NB4 (cell line): ENCODE results near the gene SLF2.

Experiments used
- DNase-seq: peaks from one replicate; pipeline ENCODE4 v3.0.0; 2010; ENCODE audit warnings: low read depth
- H3K4me3 ChIP-seq: one replicate; pipeline ENCODE4 v1.5.1; 2011; ENCODE audit warnings: mild to moderate bottlenecking, low read depth, low read length, moderate library complexity
- MAX ChIP-seq: IDR thresholded peaks from 2 replicates; pipeline ENCODE4 v1.6.1; 2011; ENCODE audit warnings: low read depth, low read length
- MYC ChIP-seq: IDR thresholded peaks from 2 replicates; pipeline ENCODE4 v1.6.1; 2011; ENCODE audit warnings: low read depth, low read length
- POLR2A ChIP-seq: IDR thresholded peaks from 2 replicates; pipeline ENCODE4 v1.6.1; 2011; ENCODE audit warnings: mild to moderate bottlenecking; ENCODE audit not compliant: insufficient read length; ENCODE audit errors: extremely low read depth
- TF ChIP-seq, protein P1 (sequence below): IDR thresholded peaks from one replicate; pipeline ENCODE4 v1.5.1; 2012; ENCODE audit warnings: low read depth, low read length

SLF2 gene

GRCh38 chr10:100896876-100897461, 15.8 kb upstream of the SLF2 start:
- DNase-seq = no peak
- no peak overlapping the region for H3K4me3 ChIP-seq
- TF ChIP-seq, protein P1, sequence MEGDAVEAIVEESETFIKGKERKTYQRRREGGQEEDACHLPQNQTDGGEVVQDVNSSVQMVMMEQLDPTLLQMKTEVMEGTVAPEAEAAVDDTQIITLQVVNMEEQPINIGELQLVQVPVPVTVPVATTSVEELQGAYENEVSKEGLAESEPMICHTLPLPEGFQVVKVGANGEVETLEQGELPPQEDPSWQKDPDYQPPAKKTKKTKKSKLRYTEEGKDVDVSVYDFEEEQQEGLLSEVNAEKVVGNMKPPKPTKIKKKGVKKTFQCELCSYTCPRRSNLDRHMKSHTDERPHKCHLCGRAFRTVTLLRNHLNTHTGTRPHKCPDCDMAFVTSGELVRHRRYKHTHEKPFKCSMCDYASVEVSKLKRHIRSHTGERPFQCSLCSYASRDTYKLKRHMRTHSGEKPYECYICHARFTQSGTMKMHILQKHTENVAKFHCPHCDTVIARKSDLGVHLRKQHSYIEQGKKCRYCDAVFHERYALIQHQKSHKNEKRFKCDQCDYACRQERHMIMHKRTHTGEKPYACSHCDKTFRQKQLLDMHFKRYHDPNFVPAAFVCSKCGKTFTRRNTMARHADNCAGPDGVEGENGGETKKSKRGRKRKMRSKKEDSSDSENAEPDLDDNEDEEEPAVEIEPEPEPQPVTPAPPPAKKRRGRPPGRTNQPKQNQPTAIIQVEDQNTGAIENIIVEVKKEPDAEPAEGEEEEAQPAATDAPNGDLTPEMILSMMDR = no peak
- no peak for TF ChIP-seq MYC
- TF ChIP-seq POLR2A = no peak
- no peak for TF ChIP-seq MAX

GRCh38 chr10:100897976-100898375, 14.8 kb upstream of the SLF2 start:
- no peak overlapping the region for H3K4me3 ChIP-seq
- TF ChIP-seq POLR2A (no peak), MAX (no peak), MYC (no peak)
- TF ChIP-seq, protein P1 = no peak
- DNase-seq = no peak

- no peak overlapping the region for H3K4me3 ChIP-seq
- TF ChIP-seq MYC (no peak), MAX (no peak), POLR2A (no peak)
- TF ChIP-seq, protein P1 = no peak
- DNase-seq = no peak
Observed at GRCh38 chr10:100899171-100899570, 13.6 kb upstream of the SLF2 start.

- DNase-seq = no peak
- H3K4me3 ChIP-seq = no peak overlapping the region
- TF ChIP-seq POLR2A (no peak), MAX (no peak), MYC (no peak)
- TF ChIP-seq, protein P1 = no peak
Observed at GRCh38 chr10:100901051-100901450, 11.7 kb upstream of the SLF2 start.

GRCh38 chr10:100902622-100903021, 10.1 kb upstream of the SLF2 start:
- DNase-seq = no peak
- no peak overlapping the region for H3K4me3 ChIP-seq
- TF ChIP-seq MAX = no peak
- TF ChIP-seq, protein P1 = no peak
- no peak for TF ChIP-seq MYC
- no peak for TF ChIP-seq POLR2A

- TF ChIP-seq MAX = no peak
- no peak for TF ChIP-seq MYC
- TF ChIP-seq POLR2A = no peak
- TF ChIP-seq, protein P1 = no peak
- H3K4me3 ChIP-seq = no peak overlapping the region
- DNase-seq = no peak
Observed at GRCh38 chr10:100904917-100905316, 7.8 kb upstream of the SLF2 start.
